ENCODE results near the gene EXOC3L4. TPM values are rescaled to one million over a fixed set of nuclear protein-coding genes. Genes with fewer than 3 reads are reported as not detected.

Gene EXOC3L4
- total and polyA plus RNA-seq, 2 donors (not counting 1 experiment from before 2014, with no cell fraction given) = not detected

DNA sequence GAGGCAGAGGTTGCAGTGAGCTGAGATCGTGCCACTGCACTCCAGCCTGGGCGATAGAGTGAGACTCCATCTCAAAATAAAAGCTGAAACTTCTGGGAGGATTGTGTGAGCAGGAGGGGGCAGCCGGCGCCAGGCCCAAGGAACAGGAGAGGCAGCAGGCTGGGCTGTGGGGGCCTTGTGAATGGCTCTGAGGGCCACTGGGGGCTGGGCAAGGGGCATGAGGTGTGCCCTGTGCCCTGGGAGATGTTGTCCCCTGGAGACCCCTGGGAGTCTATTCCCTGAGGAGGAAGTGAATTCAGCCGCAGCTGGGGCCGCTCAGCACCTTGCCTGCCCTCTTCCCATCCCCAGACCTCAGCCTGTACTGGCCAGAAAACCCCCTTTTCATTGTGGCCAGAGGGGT is 5.6 kb upstream of the EXOC3L4 start:
- peaks cover 10 to 12% of the 10 kb centered on the region in 2 donors for H3K4me1 ChIP-seq (ENCODE audit: control insufficient read depth in 2 of 2, insufficient read depth in 2 of 2, low read length in 2 of 2)
- no peaks in the 10 kb centered on the region for H3K9me3 ChIP-seq (ENCODE audit: control extremely low read depth in 1 of 3, control insufficient read depth in 2 of 3, insufficient read depth in 1 of 3, low read length in 2 of 3)
- H3K9me3 Mint-ChIP-seq (ENCODE audit: insufficient read depth) = no peaks in the 10 kb centered on the region
- H3K27me3 ChIP-seq (replicated peaks in 1 of 4; ENCODE audit: control extremely low read depth in 1 of 4, control insufficient read depth in 3 of 4, insufficient read depth in 4 of 4, low read length in 3 of 4) = peaks cover 0 to 37% (median 0%) of the 10 kb centered on the region in 4 experiments
- no peak overlapping the region for H3K27ac Mint-ChIP-seq
- no peaks in the 10 kb centered on the region for H4K20me1 ChIP-seq (ENCODE audit: control insufficient read depth, insufficient read depth, low read length, poor library complexity, severe bottlenecking)
- 84% methylated on average over 5 of the region's 6 CpGs for WGBS (ENCODE audit: insufficient coverage)
- no peak overlapping the region for H3K4me3 Mint-ChIP-seq
- no peak for ATAC-seq (ENCODE audit: low read depth)
- H3K27me3 Mint-ChIP-seq = peaks cover 7% of the 10 kb centered on the region
- peaks cover 4% of the 10 kb centered on the region for H3K4me1 Mint-ChIP-seq
- no peak overlapping the region for H3K27ac ChIP-seq (ENCODE audit: low read length in 2 of 2)
- no peaks in the 10 kb centered on the region for H3K79me2 ChIP-seq (ENCODE audit: control insufficient read depth, insufficient read depth, low read length)
- ChIA-PET CTCF (no interaction called here), POLR2A (no interaction called here)
- TF ChIP-seq, protein P1, sequence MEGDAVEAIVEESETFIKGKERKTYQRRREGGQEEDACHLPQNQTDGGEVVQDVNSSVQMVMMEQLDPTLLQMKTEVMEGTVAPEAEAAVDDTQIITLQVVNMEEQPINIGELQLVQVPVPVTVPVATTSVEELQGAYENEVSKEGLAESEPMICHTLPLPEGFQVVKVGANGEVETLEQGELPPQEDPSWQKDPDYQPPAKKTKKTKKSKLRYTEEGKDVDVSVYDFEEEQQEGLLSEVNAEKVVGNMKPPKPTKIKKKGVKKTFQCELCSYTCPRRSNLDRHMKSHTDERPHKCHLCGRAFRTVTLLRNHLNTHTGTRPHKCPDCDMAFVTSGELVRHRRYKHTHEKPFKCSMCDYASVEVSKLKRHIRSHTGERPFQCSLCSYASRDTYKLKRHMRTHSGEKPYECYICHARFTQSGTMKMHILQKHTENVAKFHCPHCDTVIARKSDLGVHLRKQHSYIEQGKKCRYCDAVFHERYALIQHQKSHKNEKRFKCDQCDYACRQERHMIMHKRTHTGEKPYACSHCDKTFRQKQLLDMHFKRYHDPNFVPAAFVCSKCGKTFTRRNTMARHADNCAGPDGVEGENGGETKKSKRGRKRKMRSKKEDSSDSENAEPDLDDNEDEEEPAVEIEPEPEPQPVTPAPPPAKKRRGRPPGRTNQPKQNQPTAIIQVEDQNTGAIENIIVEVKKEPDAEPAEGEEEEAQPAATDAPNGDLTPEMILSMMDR (IDR thresholded peaks at IDR 0.05) = no peak
- TF ChIP-seq EZH2 (IDR thresholded peaks at IDR 0.05; ENCODE audit: borderline replicate concordance, insufficient read depth, low read depth, low read length, poor library complexity, severe bottlenecking) = no peak
- no peak overlapping the region for H3K4me3 ChIP-seq (ENCODE audit: control extremely low read depth in 1 of 5, extremely low read depth in 1 of 5, insufficient read depth in 1 of 5, low read depth in 2 of 5, low read length in 4 of 5)
- no peak for DNase-seq
- H2AFZ ChIP-seq (ENCODE audit: insufficient read depth, low read depth, low read length, poor library complexity, severe bottlenecking) = no peak overlapping the region
- no peaks in the 10 kb centered on the region for H3K36me3 ChIP-seq (replicated peaks in 1 of 2; ENCODE audit: control extremely low read depth in 1 of 2, control insufficient read depth in 1 of 2, extremely low read depth in 1 of 2, insufficient read depth in 2 of 2, low read length in 1 of 2)
- no peak overlapping the region for H3K4me2 ChIP-seq (replicated peaks; ENCODE audit: low read depth, low read length, poor library complexity, severe bottlenecking)
- H3K9ac ChIP-seq (ENCODE audit: low read length) = no peak overlapping the region
- intact Hi-C loops (cut with micrococcal nuclease) = no loop called here

DNA sequence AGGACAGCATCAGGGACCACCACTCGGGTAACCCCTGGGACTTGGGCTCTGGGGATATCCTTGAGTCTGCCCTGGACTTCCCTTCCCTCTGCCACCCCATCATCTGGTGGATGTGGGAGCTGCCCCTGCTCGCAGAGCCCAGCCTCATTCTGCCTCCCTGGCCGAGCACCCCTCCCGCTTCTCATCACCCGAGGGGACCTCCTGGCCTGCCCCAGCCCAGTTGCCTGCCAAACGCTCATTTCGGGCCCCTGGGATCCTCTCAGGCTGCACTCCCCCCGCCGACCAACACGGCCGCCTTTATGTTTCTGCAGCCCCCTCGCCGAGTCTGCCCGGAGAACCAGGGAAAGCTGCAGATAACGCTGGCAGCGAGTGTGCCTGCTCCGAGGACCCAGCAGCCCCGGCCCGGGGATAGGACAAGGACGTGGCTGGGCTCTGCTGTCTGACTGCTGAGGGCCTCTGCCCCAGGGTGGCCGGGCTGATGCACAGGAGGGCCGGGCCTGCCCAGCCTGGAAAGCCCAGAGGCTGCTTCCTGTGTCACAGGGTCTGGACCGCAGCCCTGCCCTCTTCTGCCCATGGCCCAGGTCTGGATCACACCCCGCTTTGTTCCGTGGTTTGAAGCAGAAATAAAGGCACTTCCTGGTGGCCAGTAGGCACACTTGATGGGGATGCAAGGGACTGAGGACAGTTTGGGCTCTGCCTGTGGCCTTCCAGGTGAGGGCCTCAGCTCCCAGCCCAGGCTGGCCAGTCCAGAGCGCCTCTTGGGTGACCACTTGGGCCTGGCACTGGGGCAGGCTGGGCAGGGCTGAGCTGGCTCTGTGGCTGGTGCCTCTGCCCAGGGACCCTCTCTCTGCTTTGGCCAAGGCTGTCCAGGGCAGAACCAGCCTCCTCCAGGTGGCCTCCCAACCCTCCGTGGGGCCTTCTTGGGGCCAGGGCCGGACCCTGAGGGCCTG is 4.9 kb upstream of the EXOC3L4 start:
- Histone ChIP-seq H3K79me2 (ENCODE audit: control insufficient read depth, insufficient read depth, low read length) (no peaks in the 10 kb centered on the region), H2AFZ (ENCODE audit: insufficient read depth, low read depth, low read length, poor library complexity, severe bottlenecking) (no peak overlapping the region), H3K9ac (ENCODE audit: low read length) (no peak overlapping the region), H3K27ac (ENCODE audit: low read length in 2 of 2) (no peak overlapping the region), H3K4me2 (replicated peaks; ENCODE audit: low read depth, low read length, poor library complexity, severe bottlenecking) (no peak overlapping the region), H4K20me1 (ENCODE audit: control insufficient read depth, insufficient read depth, low read length, poor library complexity, severe bottlenecking) (no peaks in the 10 kb centered on the region), H3K27me3 (replicated peaks in 1 of 4; ENCODE audit: control extremely low read depth in 1 of 4, control insufficient read depth in 3 of 4, insufficient read depth in 4 of 4, low read length in 3 of 4) (peaks cover 0 to 32% (median 0%) of the 10 kb centered on the region in 4 experiments), H3K4me3 (ENCODE audit: control extremely low read depth in 1 of 5, extremely low read depth in 1 of 5, insufficient read depth in 1 of 5, low read depth in 2 of 5, low read length in 4 of 5) (no peak overlapping the region), H3K4me1 (ENCODE audit: control insufficient read depth in 2 of 2, insufficient read depth in 2 of 2, low read length in 2 of 2) (peaks cover 10 to 14% of the 10 kb centered on the region in 2 donors), H3K36me3 (replicated peaks in 1 of 2; ENCODE audit: control extremely low read depth in 1 of 2, control insufficient read depth in 1 of 2, extremely low read depth in 1 of 2, insufficient read depth in 2 of 2, low read length in 1 of 2) (no peaks in the 10 kb centered on the region), H3K9me3 (ENCODE audit: control extremely low read depth in 1 of 3, control insufficient read depth in 2 of 3, insufficient read depth in 1 of 3, low read length in 2 of 3) (no peaks in the 10 kb centered on the region)
- DNase-seq (no peak), ATAC-seq (ENCODE audit: low read depth) (no peak)
- Mint-ChIP-seq H3K27ac (no peak overlapping the region), H3K4me1 (peaks cover 2% of the 10 kb centered on the region), H3K9me3 (ENCODE audit: insufficient read depth) (no peaks in the 10 kb centered on the region), H3K4me3 (no peak overlapping the region), H3K27me3 (peaks cover 5% of the 10 kb centered on the region)
- 92% methylated on average over 28 of the region's 28 CpGs for WGBS (ENCODE audit: insufficient coverage)
- intact Hi-C loops (cut with micrococcal nuclease) = loop anchor here (2.0 to 5.0 kb wide), 2 partner anchors 15 to 497 kb away; partner anchors contain the start of gene RCOR1
- POLR2A ChIA-PET = no interaction called here
- CTCF ChIA-PET = no interaction called here
- TF ChIP-seq EZH2 (IDR thresholded peaks at IDR 0.05; ENCODE audit: borderline replicate concordance, insufficient read depth, low read depth, low read length, poor library complexity, severe bottlenecking) = no peak
- TF ChIP-seq, protein P1 (IDR thresholded peaks at IDR 0.05) = no peak

Measured in B cell (primary cell).